Measurements from ENCODE around the gene SPTBN2.
"Not testable (repeated sequence)": the region's sequence is repeated elsewhere in the genome, so short reads cannot be mapped to it uniquely, and the experiment has no call there.

The SPTBN2 gene

GRCh38 chr11:66725114-66725513 lies 3.9 kb downstream of the SPTBN2 start:
- no peak overlapping the region for H3K4me3 ChIP-seq (ENCODE audit: low read length)
- no peak for TF ChIP-seq CTCF (IDR thresholded peaks at IDR 0.05; ENCODE audit: insufficient read depth, low read depth, low read length, missing control alignments)
- no peak for DNase-seq (ENCODE audit: low read depth)

GRCh38 chr11:66724167-66724566 lies 4.8 kb downstream of the SPTBN2 start:
- H3K4me3 ChIP-seq (ENCODE audit: low read length); DNase-seq (ENCODE audit: low read depth): not testable (repeated sequence)

- no peak overlapping the region for H3K4me3 ChIP-seq (ENCODE audit: low read length)
- no peak for TF ChIP-seq CTCF (IDR thresholded peaks at IDR 0.05; ENCODE audit: insufficient read depth, low read depth, low read length, missing control alignments)
- DNase-seq (ENCODE audit: low read depth), result no peak
Observed at GRCh38 chr11:66723693-66724092, 5.3 kb downstream of the SPTBN2 start.

GRCh38 chr11:66722745-66723651 lies 6.0 kb downstream of the SPTBN2 start:
- no peak overlapping the region for H3K4me3 ChIP-seq (ENCODE audit: low read length)
- no peak for DNase-seq (ENCODE audit: low read depth)
- no peak for TF ChIP-seq CTCF (IDR thresholded peaks at IDR 0.05; ENCODE audit: insufficient read depth, low read depth, low read length, missing control alignments)

- no peak overlapping the region for H3K4me3 ChIP-seq (ENCODE audit: low read length)
- TF ChIP-seq CTCF (IDR thresholded peaks at IDR 0.05; ENCODE audit: insufficient read depth, low read depth, low read length, missing control alignments), result no peak
- no peak for DNase-seq (ENCODE audit: low read depth)
Observed at GRCh38 chr11:66721939-66722338, 7.1 kb downstream of the SPTBN2 start.

GRCh38 chr11:66720899-66721470 lies 8.0 kb downstream of the SPTBN2 start:
- no peak for DNase-seq (ENCODE audit: low read depth)
- no peak for TF ChIP-seq CTCF (IDR thresholded peaks at IDR 0.05; ENCODE audit: insufficient read depth, low read depth, low read length, missing control alignments)

GRCh38 chr11:66720223-66720898 lies 8.7 kb downstream of the SPTBN2 start:
- peak; percentile 94 for DNase-seq (ENCODE audit: low read depth)

More at GRCh38 chr11:66720899-66721470, 8.0 kb downstream of the SPTBN2 start:
- H3K4me3 ChIP-seq (ENCODE audit: low read length), result no peak overlapping the region

More at GRCh38 chr11:66720223-66720898, 8.7 kb downstream of the SPTBN2 start:
- no peak overlapping the region for H3K4me3 ChIP-seq (ENCODE audit: low read length)
- TF ChIP-seq CTCF (IDR thresholded peaks at IDR 0.05; ENCODE audit: insufficient read depth, low read depth, low read length, missing control alignments), result no peak
